GM10248 (cell line): ENCODE measurements around the gene SPSB1.

Experiments used
- CTCF ChIA-PET: fragments of 300-600 bp; sonication (Branson Sonifier 250); formaldehyde crosslinking; extraction: SDS; loops from one replicate; lab custom pipeline; 2021; ENCODE audit warnings: antibody characterized with exemption; lab: Yijun Ruan, JAX
- POLR2A ChIA-PET: fragments of 350-650 bp; sonication (Branson Sonifier 250); formaldehyde crosslinking; extraction: SDS; loops from one replicate; lab custom pipeline; 2020; ENCODE audit warnings: antibody characterized with exemption; lab: Yijun Ruan, JAX
- DNase-seq: peaks from one replicate; pipeline ENCODE4 v3.0.0; 2012; ENCODE audit errors: extremely low spot score
- TF ChIP-seq, protein P1 (sequence below): IDR thresholded peaks from 2 replicates; pipeline ENCODE4 v1.5.1; 2012; ENCODE audit warnings: mild to moderate bottlenecking, low read depth; ENCODE audit errors: extremely low read depth, missing control alignments, control extremely low read depth

SPSB1 gene

GRCh38 chr1:9281071-9281827 is 11.4 kb upstream of the SPSB1 start:
- CTCF ChIA-PET: interaction anchor here (1.0 to 3.9 kb wide), 6 partner anchors 8 to 210 kb away, joined by 3 to 18 read pairs (median 6); no protein-coding TSS in a partner anchor
- POLR2A ChIA-PET: no interaction called here
- DNase-seq: no peak
- TF ChIP-seq, protein P1, sequence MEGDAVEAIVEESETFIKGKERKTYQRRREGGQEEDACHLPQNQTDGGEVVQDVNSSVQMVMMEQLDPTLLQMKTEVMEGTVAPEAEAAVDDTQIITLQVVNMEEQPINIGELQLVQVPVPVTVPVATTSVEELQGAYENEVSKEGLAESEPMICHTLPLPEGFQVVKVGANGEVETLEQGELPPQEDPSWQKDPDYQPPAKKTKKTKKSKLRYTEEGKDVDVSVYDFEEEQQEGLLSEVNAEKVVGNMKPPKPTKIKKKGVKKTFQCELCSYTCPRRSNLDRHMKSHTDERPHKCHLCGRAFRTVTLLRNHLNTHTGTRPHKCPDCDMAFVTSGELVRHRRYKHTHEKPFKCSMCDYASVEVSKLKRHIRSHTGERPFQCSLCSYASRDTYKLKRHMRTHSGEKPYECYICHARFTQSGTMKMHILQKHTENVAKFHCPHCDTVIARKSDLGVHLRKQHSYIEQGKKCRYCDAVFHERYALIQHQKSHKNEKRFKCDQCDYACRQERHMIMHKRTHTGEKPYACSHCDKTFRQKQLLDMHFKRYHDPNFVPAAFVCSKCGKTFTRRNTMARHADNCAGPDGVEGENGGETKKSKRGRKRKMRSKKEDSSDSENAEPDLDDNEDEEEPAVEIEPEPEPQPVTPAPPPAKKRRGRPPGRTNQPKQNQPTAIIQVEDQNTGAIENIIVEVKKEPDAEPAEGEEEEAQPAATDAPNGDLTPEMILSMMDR: no peak

GRCh38 chr1:9281908-9282695 is 10.6 kb upstream of the SPSB1 start:
- DNase-seq: no peak
- TF ChIP-seq, protein P1: no peak
- ChIA-PET CTCF (interaction anchor here (1.1 to 3.9 kb wide), 5 partner anchors 8 to 208 kb away, joined by 3 to 18 read pairs (median 4); no protein-coding TSS in a partner anchor), POLR2A (interaction anchor here (0.5 kb wide), 1 partner anchor 218 kb away, joined by 5 read pairs; no protein-coding TSS in a partner anchor)

DNA sequence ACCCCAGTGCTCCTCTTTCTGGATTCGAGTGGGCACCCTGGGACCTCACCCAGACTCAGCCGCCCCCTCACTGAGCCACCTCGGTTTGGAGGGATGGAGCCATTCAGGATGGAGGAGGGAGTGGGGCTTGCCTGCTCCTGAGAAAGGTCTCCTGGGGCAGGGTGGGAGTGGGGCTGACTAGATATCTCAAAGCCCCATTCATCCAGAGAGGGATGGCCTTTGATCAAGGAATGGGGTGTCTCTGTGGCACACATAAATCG is 10.1 kb upstream of the SPSB1 start:
- no peak for DNase-seq
- ChIA-PET CTCF (interaction anchor here (1.1 to 3.9 kb wide), 4 partner anchors 8 to 208 kb away, joined by 3 to 18 read pairs (median 6); no protein-coding TSS in a partner anchor), POLR2A (interaction anchor here (0.5 kb wide), 1 partner anchor 217 kb away, joined by 5 read pairs; no protein-coding TSS in a partner anchor)
- TF ChIP-seq, protein P1: no peak

GRCh38 chr1:9284061-9284460 is 8.6 kb upstream of the SPSB1 start:
- ChIA-PET POLR2A (no interaction called here), CTCF (interaction anchor here (1.0 to 3.9 kb wide), 4 partner anchors 9 to 207 kb away, joined by 3 to 18 read pairs (median 8); no protein-coding TSS in a partner anchor)
- no peak for DNase-seq
- TF ChIP-seq, protein P1: no peak

DNA sequence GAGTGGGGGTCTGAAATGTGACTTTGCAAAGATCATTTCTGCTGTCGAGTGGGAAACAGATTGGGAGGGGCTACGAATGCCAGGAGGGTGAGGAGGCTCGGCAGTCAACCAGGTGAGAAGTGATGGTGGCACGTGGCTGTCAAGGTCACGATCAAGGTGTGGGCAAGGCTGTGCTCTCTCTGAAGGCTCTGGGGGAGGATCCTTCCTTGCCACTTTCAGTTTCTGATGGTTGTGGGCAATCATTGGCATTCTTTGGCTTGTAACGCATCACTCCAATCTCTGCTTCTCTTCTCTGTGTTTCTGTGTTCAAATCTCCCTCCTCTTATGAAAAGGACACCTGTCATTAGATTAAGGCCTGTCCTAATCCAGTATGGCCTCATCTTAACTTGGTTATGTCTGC is 6.1 kb upstream of the SPSB1 start:
- DNase-seq: no peak
- ChIA-PET POLR2A (no interaction called here), CTCF (interaction anchor here (6.2 kb wide), 1 partner anchor 169 kb away, joined by 84 read pairs; no protein-coding TSS in a partner anchor)
- TF ChIP-seq, protein P1: no peak

DNA sequence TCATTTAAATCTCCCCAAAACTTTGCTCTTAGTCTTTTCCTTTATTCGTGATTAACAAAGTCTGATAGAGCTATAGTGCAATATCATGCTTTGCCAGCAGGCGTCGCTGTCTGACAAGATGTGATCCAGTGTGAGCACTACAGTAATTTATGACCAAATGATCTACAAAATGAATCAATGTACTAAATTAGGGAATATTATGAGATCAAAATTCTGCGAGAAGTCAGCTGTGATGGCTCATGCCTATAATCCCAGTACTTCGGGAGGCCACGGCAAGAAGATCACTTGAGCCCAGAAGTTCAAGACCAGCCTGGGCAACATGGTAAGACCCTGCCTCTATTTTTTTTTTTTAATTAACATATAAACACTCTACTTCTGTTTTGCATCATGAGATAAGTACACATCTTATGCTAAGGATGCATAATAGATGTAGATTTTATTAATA is 3.6 kb upstream of the SPSB1 start:
- CTCF ChIA-PET: interaction anchor here (0.6 to 6.2 kb wide), 27 partner anchors 8 to 284 kb away, joined by 3 to 84 read pairs (median 4); no protein-coding TSS in a partner anchor
- TF ChIP-seq, protein P1: peak; percentile 89
- POLR2A ChIA-PET: no interaction called here
- DNase-seq: peak; percentile 52
